Measurements from ENCODE around the gene TMEM131L.

DNA sequence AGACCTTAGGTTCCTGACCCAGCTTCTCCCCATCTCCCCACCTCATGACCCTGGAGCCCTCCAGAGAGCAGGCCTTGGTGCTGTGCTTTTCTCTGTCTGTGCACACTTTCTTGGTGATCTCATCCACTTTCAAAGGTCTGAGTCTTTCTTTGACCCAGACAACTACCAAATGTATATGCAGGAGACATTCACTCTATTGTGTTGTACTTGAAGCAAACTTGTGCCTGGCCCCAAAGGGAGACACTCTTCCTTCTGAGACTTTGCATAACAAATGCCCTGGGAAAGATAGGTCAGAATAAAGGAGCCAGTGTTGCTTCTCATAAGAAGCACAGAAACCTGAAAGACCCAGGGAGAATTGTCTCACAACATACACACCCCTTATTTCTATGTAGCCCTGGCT lies 163.6 kb downstream of the TMEM131L start:
- TF ChIP-seq CTCF (IDR thresholded peaks at IDR 0.05; ENCODE audit: low read depth, low read length, poor library complexity, severe bottlenecking) (no peak), EZH2phosphoT487 (IDR thresholded peaks at IDR 0.05; ENCODE audit: borderline replicate concordance, low read length) (no peak)
